KMS-11 (cell line): ENCODE measurements around the gene NOL8.

Experiments used
- H2AFZ ChIP-seq: fragments of 200-600 bp; sonication (generic); 2 replicates; pipeline ENCODE4 v1.6.1; 2016; ENCODE audit warnings: antibody characterized with exemption, mixed run types, low read depth
- H3K27ac ChIP-seq: fragments of 200-600 bp; sonication (generic); 2 replicates; pipeline ENCODE4 v1.6.1; 2016; ENCODE audit warnings: mild to moderate bottlenecking, mixed run types
- H3K27me3 ChIP-seq: fragments of 200-600 bp; sonication (generic); 2 replicates; pipeline ENCODE4 v1.6.1; 2017; ENCODE audit warnings: mild to moderate bottlenecking, low read depth, mixed run types, moderate library complexity; ENCODE audit not compliant: insufficient read depth
- H3K36me3 ChIP-seq: fragments of 200-600 bp; sonication (generic); 2 replicates; pipeline ENCODE4 v1.6.1; 2017; ENCODE audit warnings: mild to moderate bottlenecking, mixed run types; ENCODE audit not compliant: insufficient read depth
- H3K4me1 ChIP-seq: fragments of 200-600 bp; sonication (generic); 2 replicates; pipeline ENCODE4 v1.6.1; 2016; ENCODE audit warnings: mild to moderate bottlenecking, low read depth, mixed run types; ENCODE audit not compliant: poor library complexity, severe bottlenecking
- H3K4me2 ChIP-seq: fragments of 200-600 bp; sonication (generic); 2 replicates; pipeline ENCODE4 v1.7.0; 2016; ENCODE audit warnings: mild to moderate bottlenecking, mixed run types
- H3K4me3 ChIP-seq: fragments of 200-600 bp; sonication (generic); IDR thresholded peaks from 2 replicates; pipeline ENCODE4 v1.6.1; 2017; ENCODE audit warnings: low read depth, low read length, mixed read lengths; ENCODE audit not compliant: insufficient read depth
- H3K79me2 ChIP-seq: fragments of 200-600 bp; sonication (generic); 2 replicates; pipeline ENCODE4 v1.6.1; 2016; ENCODE audit warnings: low read depth, mixed run types; ENCODE audit not compliant: insufficient read depth
- H3K9ac ChIP-seq: fragments of 200-600 bp; sonication (generic); 2 replicates; pipeline ENCODE4 v1.6.1; 2016; ENCODE audit warnings: mild to moderate bottlenecking, mixed run types
- H4K20me1 ChIP-seq: fragments of 200-600 bp; sonication (generic); 2 replicates; pipeline ENCODE4 v1.6.1; 2016; ENCODE audit warnings: mild to moderate bottlenecking, mixed run types; ENCODE audit not compliant: insufficient read depth
- CTCF ChIP-seq: fragments of 200-600 bp; sonication (generic); conservative IDR thresholded peaks from 2 replicates; pipeline ENCODE4 v1.6.1; 2017; ENCODE audit warnings: low read depth, mild to moderate bottlenecking, antibody characterized with exemption, low read length, moderate library complexity, mixed read lengths

The NOL8 gene

GRCh38 chr9:92292338-92293074 lies 32.6 kb downstream of the NOL8 start:
- Histone ChIP-seq H2AFZ (peak overlapping the region; percentile 74; the same call in 1 of the 2 replicates), H3K27me3 (no peaks in the 10 kb centered on the region), H3K9ac (peak overlapping the region; percentile 93), H3K79me2 (peaks cover 75% of the 10 kb centered on the region), H3K4me1 (peaks cover 41% of the 10 kb centered on the region), H3K4me3 (no peak overlapping the region), H4K20me1 (no peaks in the 10 kb centered on the region), H3K4me2 (peak overlapping the region; percentile 98), H3K27ac (peak overlapping the region; percentile 80; the same call in 1 of the 2 replicates), H3K36me3 (no peaks in the 10 kb centered on the region; the same call in 1 of the 2 replicates)
- TF ChIP-seq CTCF, result no peak

GRCh38 chr9:92291577-92291976 lies 33.6 kb downstream of the NOL8 start:
- Histone ChIP-seq H3K4me2 (peak overlapping the region; percentile 98), H3K27ac (no peak overlapping the region), H3K36me3 (peaks cover 1% of the 10 kb centered on the region; the same call in 1 of the 2 replicates), H2AFZ (no peak overlapping the region), H3K4me3 (no peak overlapping the region), H3K4me1 (peaks cover 38% of the 10 kb centered on the region), H4K20me1 (no peaks in the 10 kb centered on the region), H3K9ac (0 out of 2 replicates have a peak overlapping the region, but pooled peaks have one; percentile 0), H3K79me2 (peaks cover 84% of the 10 kb centered on the region), H3K27me3 (no peaks in the 10 kb centered on the region)
- TF ChIP-seq CTCF, result no peak

GRCh38 chr9:92290785-92291429 lies 34.2 kb downstream of the NOL8 start:
- Histone ChIP-seq H2AFZ (no peak overlapping the region), H3K27ac (no peak overlapping the region)

More at GRCh38 chr9:92290785-92291429, 34.2 kb downstream of the NOL8 start:
- H3K4me2 ChIP-seq, result peak overlapping the region; percentile 98
- H3K36me3 ChIP-seq, result peaks cover 6% of the 10 kb centered on the region; the same call in 1 of the 2 replicates
- peaks cover 38% of the 10 kb centered on the region for H3K4me1 ChIP-seq
- H4K20me1 ChIP-seq, result no peaks in the 10 kb centered on the region
- no peaks in the 10 kb centered on the region for H3K27me3 ChIP-seq
- H3K9ac ChIP-seq, result no peak overlapping the region
- TF ChIP-seq CTCF, result no peak
- no peak overlapping the region for H3K4me3 ChIP-seq
- peaks cover 91% of the 10 kb centered on the region for H3K79me2 ChIP-seq
